HG03575 (cell line): ENCODE results near the gene TRNAU1AP.
"Not testable (repeated sequence)": the region's sequence is repeated elsewhere in the genome, so short reads cannot be mapped to it uniquely, and the experiment has no call there.

ENCODE experiments used
- ATAC-seq: cut with Tn5 transposase; IDR thresholded peaks from one replicate; pipeline ENCODE4 v1.9.1; 2021; ENCODE audit not compliant: unreplicated experiment, insufficient number of reproducible peaks, low FRiP score; ENCODE audit errors: extremely low read depth

The TRNAU1AP gene

DNA sequence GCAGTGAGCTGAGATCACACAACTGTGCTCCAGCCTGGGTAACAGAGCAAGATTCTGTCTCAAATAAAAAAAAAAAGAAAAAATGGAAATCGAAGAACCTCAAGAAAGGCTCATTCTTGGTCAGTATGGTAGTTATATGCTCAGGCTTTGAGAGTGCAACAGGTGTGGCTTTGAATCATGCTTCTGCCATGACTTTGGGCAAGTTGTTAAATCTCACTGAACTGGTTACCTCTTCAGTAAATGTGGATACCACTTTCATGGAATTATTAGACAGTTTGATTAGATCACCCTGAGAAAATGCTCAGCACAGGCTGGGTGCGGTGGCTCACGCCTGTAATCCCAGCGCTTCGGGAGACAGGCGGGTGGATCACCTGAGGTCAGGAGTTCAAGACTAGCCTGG is 12.8 kb downstream of the TRNAU1AP start:
- ATAC-seq: no peak

DNA sequence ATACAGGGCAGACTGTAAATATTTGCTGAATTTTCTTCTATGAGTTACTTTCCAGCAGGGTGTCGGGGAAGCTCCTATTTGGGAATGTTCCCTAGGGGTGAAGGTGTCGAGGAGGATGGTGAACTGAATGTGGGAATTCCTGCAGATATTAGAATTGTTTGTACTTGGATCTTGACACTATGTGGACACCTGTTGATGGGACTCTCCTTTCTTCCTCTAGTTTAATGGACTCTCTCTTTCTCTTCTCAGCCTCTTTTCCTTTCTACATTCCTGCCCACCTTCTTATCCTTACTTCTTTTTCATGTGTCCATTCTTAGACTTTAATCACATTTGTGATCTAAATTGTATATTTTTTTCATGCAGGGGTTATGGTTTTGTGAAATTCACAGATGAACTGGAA is 14.0 kb downstream of the TRNAU1AP start:
- no peak for ATAC-seq

DNA sequence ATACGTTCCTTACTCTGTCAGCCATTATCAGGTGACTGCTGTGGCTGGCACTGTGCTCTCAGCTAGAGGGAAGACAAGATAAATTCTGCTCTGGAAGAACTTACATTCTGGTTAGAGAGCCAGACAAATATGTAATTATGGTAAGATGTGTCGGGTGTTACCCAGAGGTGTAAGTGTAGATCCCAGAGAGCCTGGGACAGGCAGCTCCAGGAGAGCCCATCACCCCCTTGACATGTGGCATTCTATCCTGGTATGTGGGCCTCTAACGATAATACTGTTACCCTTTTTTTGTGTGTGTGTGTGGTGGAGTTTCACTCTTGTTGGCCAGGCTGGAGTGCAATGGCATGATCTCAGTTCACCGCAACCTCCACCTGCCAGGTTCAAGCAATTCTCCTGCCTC is 19.0 kb downstream of the TRNAU1AP start:
- ATAC-seq: no peak

DNA sequence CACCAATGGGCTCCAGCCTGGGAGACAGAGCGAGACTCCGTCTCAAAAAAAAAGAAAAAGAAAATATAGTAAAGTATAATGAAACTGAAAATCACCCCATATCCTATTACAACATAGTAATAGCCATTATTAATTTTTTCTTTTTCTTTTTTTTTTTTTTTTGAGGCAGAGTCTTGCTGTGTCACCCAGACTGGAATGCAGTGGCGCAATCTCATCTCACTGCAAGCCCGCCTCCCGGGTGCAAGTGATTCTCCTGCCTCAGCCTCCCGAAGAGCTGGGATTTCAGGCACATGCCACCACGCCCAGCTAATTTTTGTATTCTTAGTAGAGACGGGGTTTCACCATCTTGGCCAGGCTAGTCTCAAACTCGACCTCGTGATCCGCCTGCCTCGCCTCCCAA is 20.0 kb downstream of the TRNAU1AP start:
- not testable (repeated sequence) for ATAC-seq

DNA sequence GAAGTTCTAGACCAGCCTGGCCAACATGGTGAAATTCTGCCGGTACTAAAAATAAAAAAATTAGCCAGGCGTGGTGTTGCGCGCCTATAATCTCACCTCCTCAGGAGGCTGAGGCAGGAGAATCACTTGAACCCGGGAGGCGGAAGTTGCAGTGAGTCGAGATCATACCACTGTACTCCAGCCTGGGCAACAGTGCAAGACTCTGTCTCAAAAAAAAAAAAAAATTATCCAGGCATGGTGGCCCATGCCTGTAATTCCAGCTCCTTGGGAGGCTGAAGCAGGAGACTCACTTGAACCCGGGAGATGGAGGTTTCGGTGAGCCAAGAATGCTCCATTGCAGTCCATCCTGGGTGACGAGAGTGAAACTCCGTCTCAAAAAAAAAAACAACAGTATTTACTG is 20.7 kb downstream of the TRNAU1AP start:
- ATAC-seq: no peak

DNA sequence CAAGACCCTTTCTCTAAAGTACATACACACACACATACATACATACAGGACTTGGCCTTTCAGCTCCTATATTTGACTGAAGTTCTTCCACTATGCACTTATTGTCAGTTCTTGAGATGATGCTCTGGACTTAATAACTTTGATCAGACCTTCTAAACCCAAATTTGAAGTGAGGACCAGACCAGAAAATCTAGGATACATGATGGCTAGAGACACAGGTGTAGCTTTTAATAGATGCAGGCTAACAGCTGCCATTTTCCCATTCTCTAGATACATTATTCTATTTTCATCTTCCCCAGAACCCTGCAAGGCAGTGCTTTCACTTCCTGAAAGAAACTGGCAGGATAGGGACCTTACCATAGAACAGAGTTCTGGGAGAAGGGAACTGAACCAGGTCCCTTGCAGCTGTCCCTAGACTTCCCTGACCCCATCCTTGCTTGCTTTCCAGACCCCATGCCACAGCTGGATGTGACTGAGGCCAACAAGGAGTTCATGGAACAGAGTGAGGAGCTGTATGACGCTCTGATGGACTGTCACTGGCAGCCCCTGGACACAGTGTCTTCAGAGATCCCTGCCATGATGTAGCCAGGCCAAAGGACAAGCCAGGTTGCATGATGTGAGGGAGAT is 24.3 kb downstream of the TRNAU1AP start:
- no peak for ATAC-seq

DNA sequence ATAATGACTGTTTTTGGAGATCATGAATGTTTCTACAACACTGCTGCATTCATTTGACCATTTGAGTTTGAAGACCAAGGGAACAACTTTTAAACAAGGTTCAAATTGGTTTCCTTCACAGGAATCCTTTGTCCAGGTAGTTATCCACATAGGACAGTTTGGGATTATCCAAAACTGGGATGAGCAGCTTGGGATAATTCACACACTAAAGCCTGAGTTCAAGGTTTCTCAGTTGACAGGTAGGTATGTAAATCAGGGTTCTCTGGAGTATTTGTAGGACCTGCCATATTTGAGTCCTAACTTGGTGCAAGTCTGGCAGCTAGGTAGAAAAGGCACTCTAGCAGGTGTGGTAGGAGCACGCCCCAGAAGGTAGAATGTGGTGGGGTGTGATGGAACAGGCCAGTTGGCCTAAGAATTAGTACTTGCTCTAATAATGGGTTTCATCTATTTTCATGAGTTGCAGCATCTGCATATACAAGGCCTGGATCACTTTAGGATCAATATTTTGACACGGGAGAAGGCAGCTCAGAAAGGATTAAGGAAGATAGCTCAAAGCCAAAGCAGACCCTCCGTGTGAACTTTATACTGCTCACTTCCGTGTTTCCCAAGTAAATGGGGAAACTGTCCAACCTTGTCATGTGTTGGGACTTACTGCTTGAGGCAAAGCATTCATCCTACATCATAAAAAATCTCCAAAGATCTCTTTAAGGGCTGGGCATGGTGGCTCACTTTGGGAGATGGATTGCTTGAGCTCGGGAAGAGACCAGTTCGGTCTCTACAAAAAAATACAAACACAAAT is 25.1 kb downstream of the TRNAU1AP start:
- ATAC-seq: no peak

DNA sequence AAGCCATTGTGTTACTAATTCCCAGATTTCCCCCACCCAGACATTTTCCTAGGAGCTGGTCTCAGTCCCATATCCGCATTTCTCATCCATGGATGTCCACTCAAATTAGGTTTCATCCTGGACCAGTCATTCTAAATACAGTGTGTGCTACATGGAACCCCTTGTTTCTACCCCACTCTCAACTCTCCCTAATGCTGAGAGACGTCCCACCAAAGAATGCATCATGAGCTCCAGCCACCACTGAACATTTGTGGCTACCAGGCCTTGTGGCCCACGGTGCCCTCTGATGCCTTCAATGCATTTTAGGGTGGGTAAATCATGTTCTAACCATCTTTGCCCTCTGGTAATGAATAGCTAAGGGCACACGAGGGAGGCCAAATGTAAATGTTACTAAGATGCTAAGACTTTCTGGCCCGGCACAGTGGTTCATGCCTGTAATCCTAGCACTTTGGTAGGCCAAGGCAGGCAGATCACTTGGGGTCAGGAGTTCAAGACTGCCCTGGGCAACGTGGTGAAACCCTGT is 25.9 kb downstream of the TRNAU1AP start:
- no peak for ATAC-seq

DNA sequence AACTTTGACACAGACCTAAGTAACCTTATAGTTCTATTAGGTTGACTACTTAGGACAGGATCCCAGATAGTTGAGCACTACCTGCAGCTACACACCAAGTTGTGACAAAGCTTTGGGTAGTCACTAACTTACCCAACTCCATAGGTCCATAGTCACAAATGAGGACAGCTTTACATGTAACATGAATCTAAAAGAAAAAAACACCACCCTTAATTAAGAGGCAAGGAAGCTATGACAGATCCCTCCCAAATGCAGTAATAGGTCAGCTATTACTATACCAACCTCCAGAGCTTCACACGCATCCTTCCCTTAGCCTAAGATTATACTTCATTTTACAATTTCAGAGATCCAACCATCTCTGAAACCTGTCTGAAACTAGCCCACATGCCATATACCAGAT is 26.5 kb downstream of the TRNAU1AP start:
- no peak for ATAC-seq

DNA sequence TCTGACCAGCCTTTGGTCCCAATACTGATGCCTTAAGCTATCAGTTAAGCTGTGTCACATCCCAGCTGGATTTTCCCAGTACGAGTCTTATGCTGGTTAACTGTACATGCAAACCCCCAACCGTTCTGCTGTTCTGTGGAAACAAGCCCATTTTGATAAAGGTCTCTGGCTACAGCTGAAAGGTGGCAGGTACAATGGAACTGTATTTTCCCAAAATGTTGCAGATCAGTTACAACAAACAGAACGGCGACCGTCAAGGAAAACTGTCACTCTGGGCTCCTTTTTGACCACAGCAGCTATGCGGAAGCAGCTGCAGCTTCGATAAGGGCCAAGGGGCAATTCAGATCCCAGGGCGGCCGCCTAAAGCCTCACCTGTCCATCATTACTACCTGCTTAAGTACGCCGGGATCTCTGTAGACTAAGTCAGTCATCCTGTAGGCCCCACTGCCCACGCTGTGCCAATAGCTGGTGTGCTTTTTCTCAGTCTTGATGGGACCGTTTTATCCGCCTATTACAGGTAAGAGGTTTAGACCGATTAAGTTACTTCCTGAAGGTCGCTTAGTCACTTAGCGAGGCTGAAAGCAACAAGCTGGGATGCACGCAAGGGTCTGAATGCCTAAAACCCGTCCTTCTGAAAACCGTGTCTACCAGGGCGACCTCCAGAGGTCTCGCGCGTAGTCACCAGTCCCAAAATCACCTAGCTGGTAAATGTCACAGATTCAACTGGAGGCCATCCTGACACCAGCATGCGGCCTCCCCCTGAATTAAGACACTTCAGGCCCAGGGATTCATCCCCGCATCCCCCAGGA is 28.0 kb downstream of the TRNAU1AP start:
- ATAC-seq: no peak

DNA sequence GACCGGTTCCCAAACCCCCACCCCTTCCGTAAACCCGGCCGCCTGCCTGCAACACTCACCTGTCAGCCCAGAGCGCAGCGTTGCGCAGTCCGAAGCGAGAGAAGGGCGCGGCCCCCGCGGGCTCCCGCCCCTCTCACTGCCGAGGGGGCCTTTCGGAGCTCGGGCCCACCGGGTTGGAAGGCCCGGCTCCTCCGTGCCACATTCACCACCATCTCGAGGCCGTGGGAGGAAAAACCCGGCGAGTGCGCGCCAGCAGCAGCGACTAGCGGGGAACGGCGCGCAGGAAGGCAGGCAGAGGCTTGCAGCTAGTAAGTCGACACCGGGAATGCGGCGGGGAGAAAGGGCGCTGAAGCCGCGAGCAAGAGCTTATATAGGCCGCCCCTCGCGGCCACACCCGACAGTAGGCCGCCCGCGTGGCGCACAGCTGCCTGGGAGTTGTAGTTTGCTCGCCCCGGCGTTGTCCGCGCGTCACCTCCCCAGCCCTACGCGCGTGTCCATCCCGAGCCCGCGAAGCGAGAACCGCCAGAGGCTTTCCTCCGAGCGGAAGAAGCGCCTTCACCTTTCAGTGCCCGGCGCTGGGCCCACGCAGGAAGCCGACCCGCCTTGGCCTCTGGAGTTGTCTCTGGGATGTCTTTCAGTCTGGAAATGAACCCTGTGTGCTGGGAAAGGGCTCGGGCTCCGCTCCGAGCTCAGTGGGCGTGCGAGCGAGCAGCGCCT is 28.8 kb downstream of the TRNAU1AP start:
- no peak for ATAC-seq

DNA sequence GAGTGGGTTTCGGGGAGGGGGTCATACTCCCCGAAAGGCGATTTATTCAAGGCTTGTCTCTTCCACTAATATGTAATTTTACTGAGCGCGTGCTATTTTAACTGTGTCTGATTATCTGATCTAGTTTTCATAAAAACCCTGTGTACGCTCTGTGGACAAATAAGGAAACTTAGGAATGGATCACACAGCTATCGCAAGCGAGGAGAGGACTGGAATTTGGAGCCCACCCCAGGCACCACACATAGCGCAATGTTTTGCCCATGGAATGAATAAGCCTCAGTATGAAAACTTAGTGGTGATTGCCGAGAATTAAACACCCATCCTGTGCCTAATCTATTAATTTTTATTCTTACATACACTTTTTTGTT is 29.3 kb downstream of the TRNAU1AP start:
- ATAC-seq: no peak

DNA sequence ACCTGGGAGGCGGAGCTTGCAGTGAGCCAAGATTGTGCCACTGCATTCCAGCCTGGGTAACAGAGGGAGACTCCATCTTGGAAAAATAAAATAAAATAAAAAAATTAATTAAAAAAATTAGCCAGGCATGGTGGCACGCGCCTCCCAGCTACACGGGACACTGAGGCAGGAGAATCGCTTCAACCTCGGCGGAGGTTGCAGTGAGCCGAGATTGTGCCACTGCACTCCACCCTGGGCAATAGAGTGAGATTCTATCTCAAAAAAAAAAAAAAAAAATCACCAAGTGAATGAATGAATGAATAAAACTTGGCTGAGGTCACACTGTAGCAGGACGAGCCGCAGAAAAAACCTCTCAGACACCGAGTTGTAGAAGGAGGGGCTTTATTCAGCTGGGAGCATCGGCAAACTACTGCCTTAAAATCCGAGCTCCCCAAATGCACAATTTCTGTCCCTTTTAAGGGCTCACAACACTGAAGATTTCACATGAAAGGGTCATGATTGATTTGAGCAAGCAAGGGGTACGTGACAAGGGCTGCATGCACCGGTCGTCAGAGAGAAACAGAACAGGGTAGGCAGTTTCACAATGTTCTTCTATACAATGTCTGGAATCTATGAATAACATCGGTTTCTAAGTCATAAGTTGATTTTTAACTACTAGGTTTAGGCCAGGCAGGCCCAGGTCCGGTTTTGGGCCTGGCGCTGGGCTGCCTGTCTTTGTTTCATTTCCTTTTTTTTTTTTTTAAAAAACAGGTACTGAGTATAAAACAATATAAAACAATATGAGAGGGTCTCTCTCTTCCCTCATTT is 33.9 kb downstream of the TRNAU1AP start:
- ATAC-seq: not testable (repeated sequence)

DNA sequence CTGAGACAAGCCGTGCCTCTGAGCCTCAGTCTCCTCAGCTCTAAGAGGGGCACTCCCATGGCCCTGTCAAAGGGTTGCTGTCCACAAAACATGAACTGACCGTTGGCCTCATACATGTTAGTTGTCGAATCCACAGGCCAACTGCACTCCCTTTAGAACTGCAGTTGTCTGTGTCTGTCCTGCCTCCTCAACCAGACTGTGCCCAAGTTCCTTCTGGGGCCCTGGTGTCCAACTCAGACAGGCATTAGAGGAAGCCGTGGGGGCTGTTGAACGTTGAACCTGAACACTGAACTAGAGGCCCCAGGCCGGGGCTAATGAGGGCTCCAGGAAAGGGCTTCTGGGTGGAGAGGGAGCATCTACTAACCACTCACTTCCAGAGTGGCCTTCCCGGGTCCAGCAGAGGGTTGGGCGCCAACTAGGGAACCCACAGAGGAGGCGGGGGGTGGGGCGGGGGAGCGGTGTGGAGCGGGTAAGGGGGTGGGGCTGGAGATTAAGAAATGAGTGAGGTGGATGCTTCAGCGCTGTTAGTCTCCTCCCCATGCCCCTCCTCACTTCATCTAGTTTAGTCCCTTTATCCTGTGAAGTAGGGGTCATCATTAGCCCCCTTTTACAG is 38.9 kb downstream of the TRNAU1AP start, which contains the start of gene RAB42:
RAB42 (plus strand) TSS at position 558 of the 613 bp plus-strand sequence. CDS start 247 bp downstream, outside the sequence.
- ATAC-seq: no peak

DNA sequence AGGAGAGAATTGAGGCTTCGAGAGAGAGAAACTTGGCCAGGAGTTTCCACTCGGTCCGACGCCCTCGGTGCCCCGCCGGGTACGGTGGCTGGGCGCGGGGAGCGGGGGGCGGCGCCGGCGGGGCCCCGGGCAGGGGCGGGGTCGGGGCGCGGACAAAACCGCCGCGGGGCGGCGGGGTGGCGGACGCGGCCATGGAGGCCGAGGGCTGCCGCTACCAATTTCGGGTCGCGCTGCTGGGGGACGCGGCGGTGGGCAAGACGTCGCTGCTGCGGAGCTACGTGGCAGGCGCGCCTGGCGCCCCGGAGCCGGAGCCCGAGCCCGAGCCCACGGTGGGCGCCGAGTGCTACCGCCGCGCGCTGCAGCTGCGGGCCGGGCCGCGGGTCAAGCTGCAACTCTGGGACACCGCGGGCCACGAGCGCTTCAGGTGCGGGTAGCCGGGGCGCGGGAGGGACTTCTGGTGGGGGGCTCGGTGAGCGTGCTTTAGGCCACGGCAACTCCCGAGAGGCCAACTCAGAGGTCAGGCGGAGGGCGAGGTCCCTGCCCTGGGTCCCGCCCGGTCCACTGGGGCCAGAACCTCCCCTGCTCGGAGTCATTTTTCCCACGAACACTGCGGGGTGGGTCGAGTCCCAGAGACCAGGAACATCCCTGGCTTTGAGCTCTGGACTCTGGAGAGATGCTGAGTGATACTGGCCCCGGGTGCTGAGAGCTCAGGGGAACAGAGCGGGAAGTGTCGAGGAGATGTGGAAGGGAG is 39.6 kb downstream of the TRNAU1AP start:
- ATAC-seq: no peak

DNA sequence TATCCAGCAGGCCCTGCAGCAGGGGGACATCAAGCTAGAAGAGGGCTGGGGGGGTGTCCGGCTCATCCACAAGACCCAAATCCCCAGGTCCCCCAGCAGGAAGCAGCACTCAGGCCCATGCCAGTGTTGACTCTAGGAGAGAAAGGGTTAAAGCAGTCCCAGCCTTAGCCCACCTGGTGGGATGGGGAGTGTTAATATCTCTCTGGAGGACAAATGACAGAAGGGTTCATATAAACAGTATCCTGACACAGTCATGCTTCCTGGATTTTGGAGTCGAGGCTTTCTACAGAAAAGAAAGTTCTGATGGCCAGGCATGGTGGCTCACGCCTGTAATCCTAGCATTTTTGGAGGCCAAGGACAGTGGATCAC is 41.1 kb downstream of the TRNAU1AP start:
- ATAC-seq: not testable (repeated sequence)

DNA sequence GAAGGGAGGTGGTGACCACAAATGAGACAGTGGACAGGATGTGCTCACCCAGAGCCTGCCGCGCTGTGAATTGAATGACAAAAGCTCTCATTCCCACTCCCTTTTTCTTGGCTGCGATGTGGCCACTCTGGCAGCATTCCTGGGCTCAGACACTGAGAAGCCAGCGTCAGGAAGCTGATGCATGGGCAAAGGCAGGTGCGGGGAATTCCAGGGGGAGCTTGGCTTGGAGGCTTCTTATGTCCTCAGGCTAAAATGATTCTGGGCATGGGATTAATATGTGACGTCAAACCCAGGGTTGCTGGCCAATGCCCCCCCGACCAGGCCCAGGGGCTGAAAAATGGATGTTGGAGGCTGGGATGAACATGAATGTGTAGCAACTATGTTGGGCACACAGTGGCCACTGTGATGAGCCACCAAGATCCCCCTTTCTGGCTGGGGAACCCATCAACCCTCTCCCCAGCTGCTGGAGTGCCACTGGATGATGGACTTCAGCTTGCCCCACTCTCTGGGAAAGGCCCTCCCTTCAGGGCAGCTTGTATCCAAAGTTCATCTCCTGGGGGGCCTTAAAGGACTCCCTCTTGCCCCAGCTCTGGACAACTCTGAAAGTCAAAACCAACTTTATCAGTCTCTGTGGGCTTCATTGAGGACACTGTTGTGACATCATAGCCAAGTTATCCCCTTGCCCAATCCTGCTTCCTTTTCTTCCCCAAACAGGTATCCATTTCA is 42.0 kb downstream of the TRNAU1AP start:
- ATAC-seq: not testable (repeated sequence)
